ENCODE measurements around the gene TOMM22.

GRCh38 chr22:38716826-38717225, 35.1 kb downstream of the TOMM22 start:
- TF ChIP-seq CTCF (IDR thresholded peaks at IDR 0.05), result no peak
- no peak for TF ChIP-seq POLR2A (IDR thresholded peaks at IDR 0.05)

Measured in heart left ventricle (tissue), 13 donors.